ENCODE measurements around the gene ENTPD1. TPM values are rescaled to one million over a fixed set of nuclear protein-coding genes. Genes with fewer than 3 reads are reported as not detected.
A peak's percentile ranks its signal among the peaks of the same experiment; 100 is the strongest.
"Not testable (repeated sequence)": the region's sequence is repeated elsewhere in the genome, so short reads cannot be mapped to it uniquely, and the experiment has no call there.

Gene ENTPD1
- total RNA-seq, 4 donors from 2014 or later = 27.3 to 33.4 (median 31.4) TPM

GRCh38 chr10:95908450-95908849 is 152.5 kb downstream of the ENTPD1 start:
- H3K27me3 ChIP-seq = no peaks in the 10 kb centered on the region
- peak overlapping the region; percentile 87 to 92 (median 92) for H3K27ac ChIP-seq (replicated peaks in 1 of 4)
- no peaks in the 10 kb centered on the region for H3K9me3 ChIP-seq
- intact Hi-C loops (cut with DNase I) = no loop called here
- 52% methylated on average over 4 of the region's 4 CpGs for WGBS
- H3K4me1 ChIP-seq = peaks cover 0 to 11% (median 8%) of the 10 kb centered on the region in 4 donors
- peak overlapping the region in 3 of 4 donors; percentile 73 to 77 (median 74) for H3K4me3 ChIP-seq
- H3K36me3 ChIP-seq = peaks cover 0 to 10% (median 2%) of the 10 kb centered on the region in 4 donors
- TF ChIP-seq POLR2AphosphoS5 (IDR thresholded peaks at IDR 0.05) = no peak
- DNase-seq (ENCODE audit: extremely low spot score) = no peak

GRCh38 chr10:95909561-95909960 is 153.6 kb downstream of the ENTPD1 start:
- Histone ChIP-seq H3K36me3 (no peaks in the 10 kb centered on the region), H3K4me3 (no peak overlapping the region), H3K9me3 (no peaks in the 10 kb centered on the region), H3K27ac (replicated peaks in 1 of 4) (no peak overlapping the region), H3K27me3 (no peaks in the 10 kb centered on the region), H3K4me1 (peaks cover 0 to 11% (median 8%) of the 10 kb centered on the region in 4 donors)
- intact Hi-C loops (cut with DNase I) = no loop called here
- no peak for TF ChIP-seq POLR2A (IDR thresholded peaks at IDR 0.05; ENCODE audit: low read depth)
- no peak for TF ChIP-seq EP300 (IDR thresholded peaks at IDR 0.05)
- TF ChIP-seq POLR2AphosphoS5 (IDR thresholded peaks at IDR 0.05) = no peak
- TF ChIP-seq, protein P1, sequence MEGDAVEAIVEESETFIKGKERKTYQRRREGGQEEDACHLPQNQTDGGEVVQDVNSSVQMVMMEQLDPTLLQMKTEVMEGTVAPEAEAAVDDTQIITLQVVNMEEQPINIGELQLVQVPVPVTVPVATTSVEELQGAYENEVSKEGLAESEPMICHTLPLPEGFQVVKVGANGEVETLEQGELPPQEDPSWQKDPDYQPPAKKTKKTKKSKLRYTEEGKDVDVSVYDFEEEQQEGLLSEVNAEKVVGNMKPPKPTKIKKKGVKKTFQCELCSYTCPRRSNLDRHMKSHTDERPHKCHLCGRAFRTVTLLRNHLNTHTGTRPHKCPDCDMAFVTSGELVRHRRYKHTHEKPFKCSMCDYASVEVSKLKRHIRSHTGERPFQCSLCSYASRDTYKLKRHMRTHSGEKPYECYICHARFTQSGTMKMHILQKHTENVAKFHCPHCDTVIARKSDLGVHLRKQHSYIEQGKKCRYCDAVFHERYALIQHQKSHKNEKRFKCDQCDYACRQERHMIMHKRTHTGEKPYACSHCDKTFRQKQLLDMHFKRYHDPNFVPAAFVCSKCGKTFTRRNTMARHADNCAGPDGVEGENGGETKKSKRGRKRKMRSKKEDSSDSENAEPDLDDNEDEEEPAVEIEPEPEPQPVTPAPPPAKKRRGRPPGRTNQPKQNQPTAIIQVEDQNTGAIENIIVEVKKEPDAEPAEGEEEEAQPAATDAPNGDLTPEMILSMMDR (IDR thresholded peaks at IDR 0.05) = no peak
- no peak for DNase-seq (ENCODE audit: extremely low spot score)
- 97% methylated on average over 2 of the region's 2 CpGs for WGBS

GRCh38 chr10:95916039-95916438 is 160.1 kb downstream of the ENTPD1 start:
- H3K4me1 ChIP-seq; H3K9me3 ChIP-seq; H3K4me3 ChIP-seq; H3K27me3 ChIP-seq; DNase-seq (ENCODE audit: extremely low spot score); H3K36me3 ChIP-seq; intact Hi-C loops (cut with DNase I); H3K27ac ChIP-seq (replicated peaks in 1 of 4): not testable (repeated sequence)

Other genes starting within 250 kb of the ENTPD1 start
- 1,000 to 10,000 TPM; 1,569 to 2,231 (median 1,854) TPM for gene SORBS1, start 194.8 kb upstream of the ENTPD1 start, total RNA-seq
- 10 to 100 TPM; 13.7 to 27.7 (median 21.8) TPM for gene ALDH18A1, start 99.5 kb upstream of the ENTPD1 start, total RNA-seq
- 10 to 100 TPM; 15.4 to 23.5 (median 21.8) TPM for gene TCTN3, start 62.2 kb upstream of the ENTPD1 start, total RNA-seq
- 1 to 10 TPM; 1.2 to 2.9 (median 1.8) TPM for gene CC2D2B, start 151.8 kb downstream of the ENTPD1 start, total RNA-seq

Measured in esophagus muscularis mucosa (tissue), 4 donors.